Measurements from ENCODE around the gene GET4. TPM values are rescaled to one million over a fixed set of nuclear protein-coding genes. Genes with fewer than 3 reads are reported as not detected.

GET4 gene
- total RNA-seq, 2 donors from 2014 or later = 45.1 to 46.0 TPM

DNA sequence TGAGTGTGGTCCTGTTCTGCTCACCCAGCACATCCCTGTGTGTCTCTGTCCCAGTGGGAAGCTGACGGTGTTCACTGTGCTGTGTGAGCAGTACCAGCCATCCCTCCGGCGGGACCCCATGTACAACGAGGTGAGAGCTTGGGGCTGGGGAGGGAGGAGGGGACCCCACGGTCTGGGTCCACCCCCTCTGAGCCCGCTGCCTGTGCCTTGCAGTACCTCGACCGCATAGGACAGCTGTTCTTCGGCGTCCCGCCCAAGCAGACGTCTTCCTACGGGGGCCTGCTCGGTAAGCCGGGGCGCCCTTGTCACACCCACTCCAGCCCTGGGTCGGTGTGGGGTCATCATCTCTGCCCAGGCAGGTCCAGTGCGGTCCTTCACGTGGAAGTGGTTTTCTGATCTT lies 17.3 kb downstream of the GET4 start:
- ATAC-seq (no peak), DNase-seq (no peak)
- intact Hi-C loops (cut with DNase I, micrococcal nuclease) = no loop called here

GRCh38 chr7:894164-894867 lies 18.0 kb downstream of the GET4 start:
- DNase-seq (no peak), ATAC-seq (no peak)
- intact Hi-C loops (cut with DNase I, micrococcal nuclease) = no loop called here

- ATAC-seq (peak; percentile 0), DNase-seq (no peak)
- intact Hi-C loops (cut with DNase I, micrococcal nuclease) = no loop called here
Observed at GRCh38 chr7:894927-895450, 18.6 kb downstream of the GET4 start.

- ATAC-seq = peak; percentile 1
- DNase-seq = no peak
Observed at GRCh38 chr7:895451-896052, 19.2 kb downstream of the GET4 start.

GRCh38 chr7:896346-897075 lies 20.2 kb downstream of the GET4 start:
- intact Hi-C loops (cut with DNase I, micrococcal nuclease) = no loop called here
- no peak for DNase-seq
- ATAC-seq = no peak

More at GRCh38 chr7:895451-896052, 19.2 kb downstream of the GET4 start:
- intact Hi-C loops (cut with DNase I, micrococcal nuclease) = no loop called here

GRCh38 chr7:897086-897485 lies 20.7 kb downstream of the GET4 start:
- DNase-seq = no peak
- no peak for ATAC-seq
- intact Hi-C loops (cut with DNase I, micrococcal nuclease) = no loop called here

DNA sequence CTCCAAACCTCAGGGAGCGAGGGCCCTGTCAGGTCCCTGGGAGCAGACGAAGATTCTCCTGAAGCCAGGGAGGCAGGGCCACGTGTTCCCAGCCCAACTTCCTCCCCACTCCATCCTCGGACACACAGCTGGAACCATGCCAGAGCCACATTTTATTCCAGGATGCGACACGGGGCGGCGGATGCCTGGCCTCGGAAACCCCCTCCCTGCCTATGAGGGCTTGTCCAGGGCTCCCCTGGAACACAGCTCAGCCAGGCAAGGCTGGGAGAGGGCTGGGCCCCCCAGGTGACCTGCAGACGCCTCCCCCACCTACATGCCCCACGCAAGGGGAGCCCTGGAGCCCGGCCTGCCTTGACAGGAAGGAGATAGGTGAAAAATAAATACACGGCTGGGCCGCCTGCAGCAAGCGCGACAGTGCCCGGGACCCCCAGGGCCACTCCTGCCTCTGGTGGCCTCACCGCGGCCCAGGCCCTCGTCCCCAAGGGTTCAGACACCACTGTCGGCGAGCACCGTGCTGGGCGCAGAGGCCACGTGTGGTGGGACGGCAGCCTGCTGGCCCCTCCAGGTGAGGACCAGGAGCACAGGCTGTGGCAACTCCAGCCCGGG lies 21.5 kb downstream of the GET4 start:
- ATAC-seq (peak; percentile 2), DNase-seq (peak in 1 of 2 donors; percentile 49)
- intact Hi-C loops (cut with DNase I, micrococcal nuclease) = no loop called here

DNA sequence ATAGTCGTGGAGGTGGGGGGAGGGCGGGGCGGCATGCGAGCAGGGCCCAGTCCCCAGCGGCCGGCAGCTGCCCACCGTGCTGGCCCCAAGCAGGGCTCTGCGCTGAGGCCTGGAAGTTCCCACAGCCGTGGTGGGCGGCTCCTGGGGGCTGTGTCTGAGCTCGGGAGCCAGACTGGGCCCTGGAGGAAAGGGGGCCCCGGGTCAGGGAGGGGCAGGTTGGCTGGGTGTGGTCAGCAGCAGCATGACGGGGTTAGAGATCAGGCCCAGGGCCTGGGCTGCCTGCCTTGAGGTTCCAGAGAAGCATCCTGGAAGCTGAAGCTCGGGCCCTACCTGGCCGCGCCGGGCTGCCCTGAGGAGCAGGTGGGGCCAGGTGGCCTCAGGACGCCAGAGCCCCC lies 22.1 kb downstream of the GET4 start:
- ATAC-seq = no peak
- DNase-seq = no peak
- intact Hi-C loops (cut with DNase I, micrococcal nuclease) = no loop called here

- DNase-seq = no peak
- no peak for ATAC-seq
- intact Hi-C loops (cut with DNase I, micrococcal nuclease) = no loop called here
Observed at GRCh38 chr7:898855-899681, 22.7 kb downstream of the GET4 start.

DNA sequence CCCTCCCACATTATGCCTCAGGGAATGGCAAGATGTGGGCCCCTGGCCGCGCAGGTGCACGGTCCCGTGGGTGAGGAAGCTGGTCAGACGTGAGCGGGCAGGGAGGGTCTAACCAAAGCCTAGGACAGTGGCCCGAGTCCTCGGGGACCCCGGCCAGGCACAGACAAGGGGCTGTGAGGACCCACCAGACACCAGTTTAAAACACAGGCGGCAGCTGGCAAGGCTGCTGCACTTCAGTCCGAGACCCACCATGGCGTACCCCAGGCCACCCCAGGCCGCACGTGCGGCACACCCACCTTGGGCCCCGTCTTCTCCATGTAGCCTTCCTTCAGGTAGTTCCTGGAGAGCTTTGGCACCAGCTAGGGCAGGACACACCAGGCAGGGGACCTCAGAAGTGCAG lies 23.5 kb downstream of the GET4 start:
- DNase-seq = no peak
- no peak for ATAC-seq
- intact Hi-C loops (cut with DNase I, micrococcal nuclease) = no loop called here

- ATAC-seq (no peak), DNase-seq (no peak)
- intact Hi-C loops (cut with DNase I, micrococcal nuclease) = no loop called here
Observed at GRCh38 chr7:900331-901040, 24.1 kb downstream of the GET4 start.

- ATAC-seq = peak; percentile 9
- no peak for DNase-seq
- intact Hi-C loops (cut with DNase I, micrococcal nuclease) = no loop called here
Observed at GRCh38 chr7:901041-901387, 24.7 kb downstream of the GET4 start.

DNA sequence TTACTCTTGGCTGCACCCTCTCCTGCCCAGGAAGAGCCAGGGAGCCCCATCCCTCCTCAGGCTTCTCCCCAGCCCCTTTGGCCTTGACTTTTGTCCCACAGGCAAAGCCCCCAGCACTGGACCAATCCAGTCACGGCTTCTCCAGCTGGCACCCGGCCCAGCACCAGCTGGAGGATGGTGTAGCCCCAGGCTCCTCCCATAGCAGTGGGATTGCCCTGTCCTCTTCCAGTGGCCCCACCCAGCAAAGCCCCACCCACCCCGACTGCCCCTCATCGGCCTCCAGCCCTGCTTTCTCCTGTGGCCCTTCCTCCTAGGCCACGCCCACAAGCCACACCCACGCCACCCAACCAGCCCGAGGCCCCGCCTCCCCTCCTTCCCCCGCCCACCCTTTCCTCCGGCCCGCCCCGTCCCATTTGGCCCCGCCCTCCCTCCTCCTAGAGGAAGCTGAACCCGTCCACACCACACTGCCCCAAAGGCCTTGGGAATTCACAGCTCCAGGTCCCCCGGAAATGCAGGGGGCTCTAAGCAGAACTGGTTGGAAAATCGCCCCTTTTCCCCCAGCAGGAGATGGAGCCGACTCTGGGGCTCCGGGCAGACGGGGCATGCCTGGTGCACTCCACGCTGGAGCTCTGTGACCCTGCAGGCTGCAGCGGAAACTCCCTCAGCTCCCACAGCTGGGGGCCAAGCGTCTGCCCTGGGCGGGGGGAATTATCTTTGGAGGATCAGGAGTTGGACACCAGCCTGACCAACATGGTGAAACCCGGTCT lies 25.2 kb downstream of the GET4 start:
- peak; percentile 81 for ATAC-seq
- intact Hi-C loops (cut with DNase I, micrococcal nuclease) = no loop called here
- DNase-seq = peak; percentile 93 to 97

DNA sequence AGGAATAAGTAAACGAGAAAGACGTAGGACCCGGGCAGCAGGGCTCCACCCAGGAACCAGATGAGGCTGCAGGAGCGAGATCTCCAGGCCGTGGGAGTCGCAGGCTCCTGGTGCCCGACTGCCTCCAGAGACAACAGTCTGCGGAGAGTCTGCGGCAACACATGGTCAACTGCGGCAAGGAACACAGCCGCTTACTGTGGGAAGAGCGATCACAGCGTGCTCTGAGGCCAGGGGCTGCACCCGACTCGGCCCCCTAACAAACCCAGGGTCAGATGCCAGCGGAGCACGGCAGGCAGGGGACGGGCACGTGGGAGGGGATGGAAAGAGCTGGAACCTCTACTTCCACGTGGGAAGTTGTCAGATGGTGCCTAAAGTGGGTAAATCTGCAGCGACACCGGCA lies 26.6 kb downstream of the GET4 start:
- intact Hi-C loops (cut with DNase I, micrococcal nuclease) = no loop called here
- ATAC-seq (no peak), DNase-seq (no peak)

DNA sequence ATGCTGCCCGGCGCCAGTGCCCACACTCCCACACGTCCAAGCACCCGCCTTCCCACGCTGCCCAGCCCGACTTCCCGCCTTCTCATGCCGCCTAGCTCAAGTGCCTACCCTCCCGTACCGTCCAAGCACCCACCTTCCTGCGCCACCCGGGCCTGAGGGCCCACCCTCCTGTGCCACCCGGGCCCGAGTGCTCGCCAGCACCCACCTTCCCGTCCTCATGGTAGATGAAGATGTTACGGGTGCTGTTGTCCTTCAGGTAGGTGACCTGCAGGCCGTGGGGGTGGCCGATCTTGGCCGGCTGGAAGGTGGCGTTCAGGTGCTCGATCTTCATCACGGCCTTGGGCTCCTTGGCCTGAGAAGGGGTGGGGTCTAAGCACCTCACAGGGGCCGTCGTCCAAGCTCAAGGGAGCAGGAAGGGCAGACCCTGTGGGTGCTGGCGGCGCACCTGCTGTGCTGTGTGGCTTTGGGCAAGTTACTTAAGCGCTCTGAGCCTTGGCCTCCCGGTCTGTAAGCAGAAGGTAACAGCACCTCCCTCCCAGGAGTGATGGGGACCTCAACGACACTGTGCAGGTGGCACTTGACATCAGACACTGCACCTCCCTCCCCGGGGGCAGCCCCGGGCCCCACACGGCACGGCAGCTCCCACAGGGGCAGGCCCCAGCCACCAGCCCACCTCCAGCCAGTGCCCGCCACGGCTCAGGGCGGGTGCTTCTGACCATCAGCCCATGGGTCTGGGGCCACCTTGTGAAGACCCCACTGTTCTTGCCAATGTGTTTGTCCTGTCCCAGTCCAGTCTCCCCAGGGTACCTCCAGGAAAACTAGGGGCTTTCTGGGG lies 27.8 kb downstream of the GET4 start:
- DNase-seq (no peak), ATAC-seq (no peak)
- intact Hi-C loops (cut with DNase I, micrococcal nuclease) = no loop called here

DNA sequence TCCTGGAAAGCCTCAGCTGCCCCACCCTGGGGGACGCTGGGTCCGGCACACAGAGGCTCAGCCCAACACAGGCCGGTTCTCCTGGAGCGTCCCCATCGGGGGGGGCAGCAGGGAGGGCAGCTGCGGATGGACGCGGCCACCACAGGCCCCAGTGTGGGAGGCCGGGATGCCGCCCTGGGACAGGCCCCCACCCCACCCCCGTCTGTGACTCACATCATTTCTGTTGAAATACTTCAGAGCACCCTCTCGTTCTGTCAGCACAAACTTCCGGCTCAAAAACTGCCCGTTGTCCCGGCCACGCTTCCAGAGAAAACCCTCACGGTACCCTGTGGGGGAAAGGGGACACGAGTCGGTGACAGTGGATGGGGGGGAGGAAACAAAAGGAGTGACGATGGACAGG lies 28.5 kb downstream of the GET4 start:
- intact Hi-C loops (cut with DNase I, micrococcal nuclease) = no loop called here
- DNase-seq (no peak), ATAC-seq (no peak)

DNA sequence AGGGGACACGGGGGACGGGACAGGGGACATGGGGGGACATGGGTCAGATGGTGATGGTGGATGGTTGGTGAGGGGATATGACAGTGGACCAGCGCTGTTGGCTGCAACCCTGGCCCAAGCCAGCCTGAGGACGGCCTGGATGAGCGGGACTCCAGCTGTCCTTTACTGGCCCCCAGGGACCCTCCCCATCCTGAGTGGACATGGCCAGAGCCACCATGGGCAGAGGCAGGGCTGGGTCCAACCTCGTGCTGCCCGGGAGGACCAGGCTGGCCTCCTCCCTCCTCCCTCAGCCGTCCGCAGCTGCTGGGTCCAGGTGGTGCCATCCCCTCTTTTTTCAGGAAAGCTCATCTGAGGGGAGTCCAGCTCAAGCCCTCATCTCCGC lies 30.4 kb downstream of the GET4 start:
- intact Hi-C loops (cut with DNase I, micrococcal nuclease) = no loop called here
- no peak for ATAC-seq

More for the DNA sequence above, 30.4 kb downstream of the GET4 start:
- DNase-seq = no peak

Data from left colon (tissue), 2 donors.